ENCODE measurements around the gene CACNA1I. TPM values are rescaled to one million over a fixed set of nuclear protein-coding genes. Genes with fewer than 3 reads are reported as not detected.

Gene CACNA1I
- total and polyA plus RNA-seq, 2 of the 8 experiments (the other 6 are each of a cell fraction or from before 2014, with no cell fraction given), result 0.77 to 1.2 TPM

GRCh38 chr22:39535831-39536449, 34.6 kb upstream of the CACNA1I start (continued):
- no peak for TF ChIP-seq CBX8 (IDR thresholded peaks at IDR 0.05; ENCODE audit: borderline replicate concordance, low read depth, low read length)
- TF ChIP-seq MAX (IDR thresholded peaks at IDR 0.05), result no peak
- no peak for TF ChIP-seq SUZ12 (IDR thresholded peaks at IDR 0.05; ENCODE audit: low read length)
